CD4-positive, alpha-beta T cell (primary cell): Measurements from ENCODE around the gene DPP9. TPM values are rescaled to one million over a fixed set of nuclear protein-coding genes. Genes with fewer than 3 reads are reported as not detected.

Experiments used
- ATAC-seq: fragments of 200-7000 bp; cut with Tn5 transposase; one replicate; pipeline ENCODE4 v1.10.0; 2022; ENCODE audit warnings: mild to moderate bottlenecking; ENCODE audit not compliant: poor library complexity
- CTCF ChIA-PET: fragments of 350-600 bp; sonication (Branson Sonifier 250); formaldehyde crosslinking; loops from one replicate; lab custom pipeline; 2021; ENCODE audit warnings: antibody characterized with exemption, inconsistent platforms; lab: Charles Lee
- POLR2A ChIA-PET: fragments of 350-600 bp; sonication (Branson Sonifier 250); formaldehyde crosslinking; loops from one replicate; lab custom pipeline; 2021; ENCODE audit warnings: antibody characterized with exemption, inconsistent platforms; lab: Charles Lee
- DNase-seq, 14 experiments: peaks; one replicate each; pipeline ENCODE4 v3.0.0-alpha.2; 2013 to 2020; ENCODE audit warnings: mixed read lengths in 2 of 14
- H3K27ac ChIP-seq, 2 donors: one replicate each; pipeline versions ENCODE4 v1.5.1 to v1.7.0; 2013; ENCODE audit warnings: low read length in 2 of 2, low read depth in 1 of 2, mild to moderate bottlenecking in 1 of 2
- H3K27me3 ChIP-seq, 2 experiments: 1 replicate in 1 of 2; 2 replicates in 1 of 2; pipeline versions ENCODE4 v1.6.1 to v1.7.0; 2013; ENCODE audit warnings: low read length in 2 of 2, control low read depth in 1 of 2, mild to moderate bottlenecking in 1 of 2, moderate library complexity in 1 of 2; ENCODE audit not compliant: insufficient read depth in 2 of 2, control insufficient read depth in 1 of 2
- H3K36me3 ChIP-seq: one replicate; pipeline ENCODE4 v1.6.1; 2013; ENCODE audit warnings: low read length, control low read depth; ENCODE audit not compliant: insufficient read depth
- H3K4me1 ChIP-seq: one replicate; pipeline ENCODE4 v1.6.1; 2013; ENCODE audit warnings: low read length, control low read depth; ENCODE audit not compliant: insufficient read depth
- H3K4me3 ChIP-seq: one replicate; pipeline ENCODE4 v1.5.1; 2013; ENCODE audit warnings: mild to moderate bottlenecking, low read length, moderate library complexity
- H3K9me3 ChIP-seq, 2 experiments: 1 replicate in 1 of 2; 2 replicates in 1 of 2; pipeline versions ENCODE4 v1.6.1 to v1.7.0; 2013; ENCODE audit warnings: low read length in 2 of 2, mild to moderate bottlenecking in 2 of 2, control low read depth in 1 of 2, moderate library complexity in 1 of 2; ENCODE audit not compliant: control insufficient read depth in 1 of 2, insufficient read depth in 1 of 2
- H3K27ac Mint-ChIP-seq: one replicate; pipeline ENCODE4 v1.8.0; 2020; ENCODE audit warnings: mixed read lengths
- H3K27me3 Mint-ChIP-seq: one replicate; pipeline ENCODE4 v1.8.0; 2021; ENCODE audit warnings: mixed read lengths
- H3K36me3 Mint-ChIP-seq: one replicate; pipeline ENCODE4 v1.8.0; 2021; ENCODE audit warnings: low read depth, mixed read lengths
- H3K4me1 Mint-ChIP-seq: one replicate; pipeline ENCODE4 v1.8.0; 2021; ENCODE audit warnings: low read depth, mixed read lengths
- H3K4me3 Mint-ChIP-seq: one replicate; pipeline ENCODE4 v1.8.0; 2020; ENCODE audit warnings: mild to moderate bottlenecking, mixed read lengths
- H3K9me3 Mint-ChIP-seq: one replicate; pipeline ENCODE4 v1.8.0; 2020; ENCODE audit warnings: mixed read lengths
- CTCF ChIP-seq: fragments of 200-600 bp; IDR thresholded peaks from one replicate; pipeline ENCODE4 v1.8.0; 2022; ENCODE audit warnings: antibody characterized with exemption, mild to moderate bottlenecking
- intact Hi-C, 2 experiments: fragments of 100-400 bp; cut with DNase I in 1 of 2; cut with micrococcal nuclease in 1 of 2; formaldehyde crosslinking; loops; one replicate each; pipeline versions ENCODE4 v1.15.1 to v1.9.0; 2023 to 2025; cut with DNase I, micrococcal nuclease
- total RNA-seq, 174 experiments: library from RNA in 2 of 174; stranded (reverse) in 2 of 174; gene quantifications; one replicate each; pipeline ENCODE4 v1.2.3 and lab custom pipeline; 2021 to 2026

Gene DPP9
- total RNA-seq, 2 experiments from 2014 or later = 67.9 to 72.8 TPM

GRCh38 chr19:4742723-4743646 lies 19.3 kb upstream of the DPP9 start:
- Mint-ChIP-seq H3K4me3 (no peak overlapping the region), H3K27ac (no peak overlapping the region), H3K27me3 (peaks cover 23% of the 10 kb centered on the region), H3K4me1 (no peaks in the 10 kb centered on the region), H3K36me3 (no peaks in the 10 kb centered on the region), H3K9me3 (no peaks in the 10 kb centered on the region)
- H3K36me3 ChIP-seq = no peaks in the 10 kb centered on the region
- ATAC-seq = no peak
- no peaks in the 10 kb centered on the region for H3K4me1 ChIP-seq
- ChIA-PET CTCF (no interaction called here), POLR2A (no interaction called here)
- TF ChIP-seq CTCF = no peak
- H3K27me3 ChIP-seq = peaks cover 4 to 17% of the 10 kb centered on the region in 2 experiments
- H3K4me3 ChIP-seq = no peak overlapping the region
- DNase-seq = no peak
- intact Hi-C loops = no loop called here
- peaks cover 0 to 9% of the 10 kb centered on the region in 2 experiments for H3K9me3 ChIP-seq
- H3K27ac ChIP-seq = no peak overlapping the region

GRCh38 chr19:4740092-4740491 lies 16.4 kb upstream of the DPP9 start:
- H3K9me3 ChIP-seq = peaks cover 0 to 9% of the 10 kb centered on the region in 2 experiments
- Mint-ChIP-seq H3K27ac (no peak overlapping the region), H3K9me3 (no peaks in the 10 kb centered on the region), H3K36me3 (no peaks in the 10 kb centered on the region), H3K4me3 (no peak overlapping the region), H3K27me3 (peaks cover 16% of the 10 kb centered on the region), H3K4me1 (no peaks in the 10 kb centered on the region)
- no peaks in the 10 kb centered on the region for H3K4me1 ChIP-seq
- intact Hi-C loops = no loop called here
- POLR2A ChIA-PET = no interaction called here
- TF ChIP-seq CTCF = no peak
- DNase-seq (no peak), ATAC-seq (no peak)
- CTCF ChIA-PET = no interaction called here
- H3K36me3 ChIP-seq = no peaks in the 10 kb centered on the region
- no peak overlapping the region for H3K27ac ChIP-seq
- no peak overlapping the region for H3K4me3 ChIP-seq
- H3K27me3 ChIP-seq = peaks cover 5 to 7% of the 10 kb centered on the region in 2 experiments

- Mint-ChIP-seq H3K36me3 (no peaks in the 10 kb centered on the region), H3K4me1 (no peaks in the 10 kb centered on the region), H3K27ac (no peak overlapping the region), H3K9me3 (no peaks in the 10 kb centered on the region), H3K27me3 (peaks cover 11% of the 10 kb centered on the region), H3K4me3 (no peak overlapping the region)
- DNase-seq (no peak), ATAC-seq (no peak)
- Histone ChIP-seq H3K4me1 (no peaks in the 10 kb centered on the region), H3K4me3 (no peak overlapping the region), H3K9me3 (peaks cover 0 to 9% of the 10 kb centered on the region in 2 experiments), H3K27me3 (peaks cover 5 to 7% of the 10 kb centered on the region in 2 experiments), H3K27ac (no peak overlapping the region), H3K36me3 (no peaks in the 10 kb centered on the region)
- intact Hi-C loops = no loop called here
- no peak for TF ChIP-seq CTCF
- ChIA-PET CTCF (no interaction called here), POLR2A (no interaction called here)
Observed at GRCh38 chr19:4738734-4739133, 15.1 kb upstream of the DPP9 start.
